ENCODE data around the gene ZNF48. TPM values are rescaled to one million over a fixed set of nuclear protein-coding genes. Genes with fewer than 3 reads are reported as not detected.

The ZNF48 gene
- total RNA-seq, 1 experiment from 2014 or later: 57.3 TPM

- H3K27ac Mint-ChIP-seq: no peak overlapping the region
- no peak overlapping the region for H3K14ac ChIP-seq (ENCODE audit: insufficient read depth, low read length)
- H3K36me3 Mint-ChIP-seq (ENCODE audit: insufficient read depth in 1 of 3, low read depth in 3 of 3): peaks cover 10 to 19% (median 19%) of the 10 kb centered on the region in 3 experiments
- TF ChIP-seq, protein P1, sequence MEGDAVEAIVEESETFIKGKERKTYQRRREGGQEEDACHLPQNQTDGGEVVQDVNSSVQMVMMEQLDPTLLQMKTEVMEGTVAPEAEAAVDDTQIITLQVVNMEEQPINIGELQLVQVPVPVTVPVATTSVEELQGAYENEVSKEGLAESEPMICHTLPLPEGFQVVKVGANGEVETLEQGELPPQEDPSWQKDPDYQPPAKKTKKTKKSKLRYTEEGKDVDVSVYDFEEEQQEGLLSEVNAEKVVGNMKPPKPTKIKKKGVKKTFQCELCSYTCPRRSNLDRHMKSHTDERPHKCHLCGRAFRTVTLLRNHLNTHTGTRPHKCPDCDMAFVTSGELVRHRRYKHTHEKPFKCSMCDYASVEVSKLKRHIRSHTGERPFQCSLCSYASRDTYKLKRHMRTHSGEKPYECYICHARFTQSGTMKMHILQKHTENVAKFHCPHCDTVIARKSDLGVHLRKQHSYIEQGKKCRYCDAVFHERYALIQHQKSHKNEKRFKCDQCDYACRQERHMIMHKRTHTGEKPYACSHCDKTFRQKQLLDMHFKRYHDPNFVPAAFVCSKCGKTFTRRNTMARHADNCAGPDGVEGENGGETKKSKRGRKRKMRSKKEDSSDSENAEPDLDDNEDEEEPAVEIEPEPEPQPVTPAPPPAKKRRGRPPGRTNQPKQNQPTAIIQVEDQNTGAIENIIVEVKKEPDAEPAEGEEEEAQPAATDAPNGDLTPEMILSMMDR (conservative IDR thresholded peaks at IDR 0.05): no peak
- no peak overlapping the region for H3K4me2 ChIP-seq (ENCODE audit: insufficient read depth, insufficient read length, low read length)
- no peak overlapping the region for H3K4me3 Mint-ChIP-seq
- no peak overlapping the region for H4K91ac ChIP-seq (ENCODE audit: insufficient read length, low read depth, low read length)
- WGBS (ENCODE audit: extremely low coverage, insufficient read length, low lambda C conversion rate): no CpG with 5 or more reads among the region's 6 CpGs
- H3K23ac ChIP-seq (ENCODE audit: insufficient read length, low read depth, low read length): no peak overlapping the region
- H4K20me1 ChIP-seq (ENCODE audit: control insufficient read depth, insufficient read depth, insufficient read length): no peaks in the 10 kb centered on the region
- no peak overlapping the region for H3K9ac ChIP-seq (ENCODE audit: extremely low read depth, insufficient read length, low read length)
- peaks cover 1% of the 10 kb centered on the region for H3K23me2 ChIP-seq (ENCODE audit: insufficient read length, low read depth, low read length, poor library complexity, severe bottlenecking)
- no peak overlapping the region for H3K4ac ChIP-seq (ENCODE audit: low read depth, low read length)
- H3K9me3 Mint-ChIP-seq: peaks cover under 1 to 2% of the 10 kb centered on the region in 2 experiments; a peak in 4 of 5 replicates
- no peak overlapping the region for H3K27ac ChIP-seq (ENCODE audit: insufficient read length, low read depth, low read length)
- H3K18ac ChIP-seq (ENCODE audit: insufficient read length, low read depth, low read length): no peak overlapping the region
- no peak overlapping the region for H2BK5ac ChIP-seq (ENCODE audit: insufficient read length, low read length)
- peaks cover 16% of the 10 kb centered on the region for H3K27me3 Mint-ChIP-seq (ENCODE audit: low read depth)
- H2BK20ac ChIP-seq (ENCODE audit: low read depth, low read length, poor library complexity, severe bottlenecking): no peak overlapping the region
- H4K5ac ChIP-seq (ENCODE audit: insufficient read length, low read depth, low read length): no peak overlapping the region
- no peak overlapping the region for H2AFZ ChIP-seq (ENCODE audit: low read length)
- H3K79me2 ChIP-seq (ENCODE audit: insufficient read depth, low read length): no peaks in the 10 kb centered on the region; the same call in 1 of the 2 replicates
- no peak overlapping the region for H4K8ac ChIP-seq (replicated peaks; ENCODE audit: insufficient read length, low read depth, low read length)
- H2BK120ac ChIP-seq (ENCODE audit: low read depth, low read length, poor library complexity, severe bottlenecking): no peak overlapping the region
- no peaks in the 10 kb centered on the region for H3K79me1 ChIP-seq (ENCODE audit: insufficient read depth, low read depth, low read length, poor library complexity, severe bottlenecking)
- H3T11ph ChIP-seq (ENCODE audit: low read length): no peak overlapping the region
- H3K4me1 Mint-ChIP-seq: peaks cover 11% of the 10 kb centered on the region in 2 experiments
- H3K9me3 ChIP-seq (ENCODE audit: control insufficient read depth, low read depth, low read length): no peaks in the 10 kb centered on the region
- H2BK12ac ChIP-seq (ENCODE audit: insufficient read length, low read depth, low read length): no peak overlapping the region
- H2AK5ac ChIP-seq (ENCODE audit: insufficient read length, low read length): no peak overlapping the region
- peaks cover 1% of the 10 kb centered on the region; the same call in 1 of the 2 replicates for H3K4me1 ChIP-seq (ENCODE audit: insufficient read depth, low read length)
- no peak overlapping the region for H2BK15ac ChIP-seq (ENCODE audit: low read depth, low read length)
- H3K27me3 ChIP-seq (ENCODE audit: insufficient read depth, low read length): no peaks in the 10 kb centered on the region
- no peak for DNase-seq
- H3K56ac ChIP-seq (ENCODE audit: insufficient read length, low read depth, low read length): no peak overlapping the region
These were observed 44.6 kb downstream of the ZNF48 start for GRCh38 chr16:30439720-30440348.
